HepG2 (cell line): Measurements from ENCODE around the gene PDE3A.

Experiments used
- MEIS2 ChIP-seq: sonication (generic); formaldehyde crosslinking; IDR thresholded peaks from 2 replicates; pipeline ENCODE4 v1.9.0; 2021; ENCODE audit warnings: mild to moderate bottlenecking, missing genetic modification reagents
- NFIB ChIP-seq: sonication (generic); formaldehyde crosslinking; IDR thresholded peaks from 2 replicates; pipeline ENCODE4 v1.9.0; 2021; ENCODE audit warnings: missing genetic modification reagents, mild to moderate bottlenecking, borderline replicate concordance
- NFRKB ChIP-seq: fragments of 450-650 bp; IDR thresholded peaks from 2 replicates; pipeline ENCODE4 v1.6.1; 2017
- NR2F6 ChIP-seq, 2 experiments: IDR thresholded peaks; 2 replicates each; pipeline ENCODE4 v1.6.1; 2016; ENCODE audit warnings: antibody characterized with exemption in 1 of 2, mild to moderate bottlenecking in 1 of 2
- POLR2A ChIP-seq, 2 experiments: IDR thresholded peaks; 2 replicates each; pipeline ENCODE4 v1.6.1; 2011; ENCODE audit warnings: low read depth in 2 of 2, low read length in 2 of 2, mild to moderate bottlenecking in 1 of 2, moderate library complexity in 1 of 2; ENCODE audit not compliant: insufficient read depth in 1 of 2
- TEAD2 ChIP-seq: sonication (generic); formaldehyde crosslinking; IDR thresholded peaks from 2 replicates; pipeline ENCODE4 v1.9.0; 2021; ENCODE audit warnings: missing genetic modification reagents
- ZFP41 ChIP-seq: sonication (generic); formaldehyde crosslinking; IDR thresholded peaks from 2 replicates; pipeline ENCODE4 v1.4.0; 2020; ENCODE audit warnings: mild to moderate bottlenecking, missing genetic modification reagents, borderline replicate concordance
- ZSCAN29 ChIP-seq: sonication (generic); formaldehyde crosslinking; conservative IDR thresholded peaks from 2 replicates; pipeline ENCODE4 v1.4.0; 2020; ENCODE audit warnings: mild to moderate bottlenecking, missing genetic modification reagents
- TF ChIP-seq, protein P1 (sequence below): sonication (generic); formaldehyde crosslinking; IDR thresholded peaks from 2 replicates; pipeline ENCODE4 v1.5.0; 2020; ENCODE audit warnings: mild to moderate bottlenecking, missing genetic modification reagents, moderate library complexity
- TF ChIP-seq, protein P2 (sequence below): sonication (generic); formaldehyde crosslinking; IDR thresholded peaks from 2 replicates; pipeline ENCODE4 v1.9.0; 2021; ENCODE audit warnings: missing genetic modification reagents, borderline replicate concordance
- TF ChIP-seq, protein P3 (sequence below): sonication (generic); formaldehyde crosslinking; IDR thresholded peaks from 2 replicates; pipeline ENCODE4 v1.8.1; 2023; ENCODE audit warnings: mild to moderate bottlenecking, missing genetic modification reagents
- TF ChIP-seq, protein P4 (sequence below): sonication (generic); formaldehyde crosslinking; IDR thresholded peaks from 2 replicates; pipeline ENCODE4 v1.4.0; 2020; ENCODE audit warnings: missing genetic modification reagents, borderline replicate concordance

DNA sequence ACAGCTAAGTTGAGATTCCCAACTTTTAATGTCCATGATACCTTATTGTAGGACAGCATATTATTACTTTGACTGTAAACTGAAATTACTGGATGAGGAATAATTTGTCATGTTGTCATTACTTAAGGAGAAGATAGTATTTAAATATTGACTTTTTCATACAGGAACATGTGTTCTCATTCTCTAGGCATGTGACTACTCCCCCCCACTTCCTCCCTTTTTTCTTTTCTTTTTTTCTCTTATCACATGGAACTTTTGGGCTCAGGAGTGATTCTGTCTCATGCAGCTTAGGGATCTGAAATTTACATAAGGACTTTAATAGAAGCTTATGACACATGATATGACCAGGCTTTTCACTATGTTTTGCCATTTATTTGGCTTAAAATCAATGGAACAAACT is 199.1 kb downstream of the PDE3A start:
- TF ChIP-seq, protein P1, sequence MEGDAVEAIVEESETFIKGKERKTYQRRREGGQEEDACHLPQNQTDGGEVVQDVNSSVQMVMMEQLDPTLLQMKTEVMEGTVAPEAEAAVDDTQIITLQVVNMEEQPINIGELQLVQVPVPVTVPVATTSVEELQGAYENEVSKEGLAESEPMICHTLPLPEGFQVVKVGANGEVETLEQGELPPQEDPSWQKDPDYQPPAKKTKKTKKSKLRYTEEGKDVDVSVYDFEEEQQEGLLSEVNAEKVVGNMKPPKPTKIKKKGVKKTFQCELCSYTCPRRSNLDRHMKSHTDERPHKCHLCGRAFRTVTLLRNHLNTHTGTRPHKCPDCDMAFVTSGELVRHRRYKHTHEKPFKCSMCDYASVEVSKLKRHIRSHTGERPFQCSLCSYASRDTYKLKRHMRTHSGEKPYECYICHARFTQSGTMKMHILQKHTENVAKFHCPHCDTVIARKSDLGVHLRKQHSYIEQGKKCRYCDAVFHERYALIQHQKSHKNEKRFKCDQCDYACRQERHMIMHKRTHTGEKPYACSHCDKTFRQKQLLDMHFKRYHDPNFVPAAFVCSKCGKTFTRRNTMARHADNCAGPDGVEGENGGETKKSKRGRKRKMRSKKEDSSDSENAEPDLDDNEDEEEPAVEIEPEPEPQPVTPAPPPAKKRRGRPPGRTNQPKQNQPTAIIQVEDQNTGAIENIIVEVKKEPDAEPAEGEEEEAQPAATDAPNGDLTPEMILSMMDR (CRISPR knock-in tag), result no peak
- no peak for TF ChIP-seq MEIS2 (CRISPR knock-in tag)
- no peak for TF ChIP-seq ZSCAN29 (CRISPR knock-in tag)
- no peak for TF ChIP-seq POLR2A (IDR thresholded peaks at IDR 0.05; ENCODE audit: insufficient read depth in 1 of 2, low read depth in 2 of 2, low read length in 2 of 2)
- TF ChIP-seq NFRKB, result no peak
- TF ChIP-seq, protein P2, sequence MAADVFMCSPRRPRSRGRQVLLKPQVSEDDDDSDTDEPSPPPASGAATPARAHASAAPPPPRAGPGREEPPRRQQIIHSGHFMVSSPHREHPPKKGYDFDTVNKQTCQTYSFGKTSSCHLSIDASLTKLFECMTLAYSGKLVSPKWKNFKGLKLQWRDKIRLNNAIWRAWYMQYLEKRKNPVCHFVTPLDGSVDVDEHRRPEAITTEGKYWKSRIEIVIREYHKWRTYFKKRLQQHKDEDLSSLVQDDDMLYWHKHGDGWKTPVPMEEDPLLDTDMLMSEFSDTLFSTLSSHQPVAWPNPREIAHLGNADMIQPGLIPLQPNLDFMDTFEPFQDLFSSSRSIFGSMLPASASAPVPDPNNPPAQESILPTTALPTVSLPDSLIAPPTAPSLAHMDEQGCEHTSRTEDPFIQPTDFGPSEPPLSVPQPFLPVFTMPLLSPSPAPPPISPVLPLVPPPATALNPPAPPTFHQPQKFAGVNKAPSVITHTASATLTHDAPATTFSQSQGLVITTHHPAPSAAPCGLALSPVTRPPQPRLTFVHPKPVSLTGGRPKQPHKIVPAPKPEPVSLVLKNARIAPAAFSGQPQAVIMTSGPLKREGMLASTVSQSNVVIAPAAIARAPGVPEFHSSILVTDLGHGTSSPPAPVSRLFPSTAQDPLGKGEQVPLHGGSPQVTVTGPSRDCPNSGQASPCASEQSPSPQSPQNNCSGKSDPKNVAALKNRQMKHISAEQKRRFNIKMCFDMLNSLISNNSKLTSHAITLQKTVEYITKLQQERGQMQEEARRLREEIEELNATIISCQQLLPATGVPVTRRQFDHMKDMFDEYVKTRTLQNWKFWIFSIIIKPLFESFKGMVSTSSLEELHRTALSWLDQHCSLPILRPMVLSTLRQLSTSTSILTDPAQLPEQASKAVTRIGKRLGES (CRISPR knock-in tag), result no peak
- TF ChIP-seq, protein P3, sequence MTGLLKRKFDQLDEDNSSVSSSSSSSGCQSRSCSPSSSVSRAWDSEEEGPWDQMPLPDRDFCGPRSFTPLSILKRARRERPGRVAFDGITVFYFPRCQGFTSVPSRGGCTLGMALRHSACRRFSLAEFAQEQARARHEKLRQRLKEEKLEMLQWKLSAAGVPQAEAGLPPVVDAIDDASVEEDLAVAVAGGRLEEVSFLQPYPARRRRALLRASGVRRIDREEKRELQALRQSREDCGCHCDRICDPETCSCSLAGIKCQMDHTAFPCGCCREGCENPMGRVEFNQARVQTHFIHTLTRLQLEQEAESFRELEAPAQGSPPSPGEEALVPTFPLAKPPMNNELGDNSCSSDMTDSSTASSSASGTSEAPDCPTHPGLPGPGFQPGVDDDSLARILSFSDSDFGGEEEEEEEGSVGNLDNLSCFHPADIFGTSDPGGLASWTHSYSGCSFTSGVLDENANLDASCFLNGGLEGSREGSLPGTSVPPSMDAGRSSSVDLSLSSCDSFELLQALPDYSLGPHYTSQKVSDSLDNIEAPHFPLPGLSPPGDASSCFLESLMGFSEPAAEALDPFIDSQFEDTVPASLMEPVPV (CRISPR knock-in tag), result no peak
- TF ChIP-seq TEAD2 (CRISPR knock-in tag), result no peak
- TF ChIP-seq, protein P4, sequence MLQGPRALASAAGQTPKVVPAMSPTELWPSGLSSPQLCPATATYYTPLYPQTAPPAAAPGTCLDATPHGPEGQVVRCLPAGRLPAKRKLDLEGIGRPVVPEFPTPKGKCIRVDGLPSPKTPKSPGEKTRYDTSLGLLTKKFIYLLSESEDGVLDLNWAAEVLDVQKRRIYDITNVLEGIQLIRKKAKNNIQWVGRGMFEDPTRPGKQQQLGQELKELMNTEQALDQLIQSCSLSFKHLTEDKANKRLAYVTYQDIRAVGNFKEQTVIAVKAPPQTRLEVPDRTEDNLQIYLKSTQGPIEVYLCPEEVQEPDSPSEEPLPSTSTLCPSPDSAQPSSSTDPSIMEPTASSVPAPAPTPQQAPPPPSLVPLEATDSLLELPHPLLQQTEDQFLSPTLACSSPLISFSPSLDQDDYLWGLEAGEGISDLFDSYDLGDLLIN, result no peak
- no peak for TF ChIP-seq NR2F6 (IDR thresholded peaks at IDR 0.05)
- no peak for TF ChIP-seq NR2F6 (CRISPR knock-in tag; IDR thresholded peaks at IDR 0.05)
- no peak for TF ChIP-seq ZFP41 (CRISPR knock-in tag)
- TF ChIP-seq NFIB (CRISPR knock-in tag), result no peak
